ENCODE data around the gene MERTK.
"Not testable (repeated sequence)": the region's sequence is repeated elsewhere in the genome, so short reads cannot be mapped to it uniquely, and the experiment has no call there.

MERTK gene

GRCh38 chr2:111898703-111899514 lies 502 bp downstream of the MERTK start:
- no peaks in the 10 kb centered on the region for H3K9me3 ChIP-seq (ENCODE audit: control insufficient read depth, insufficient read depth, low read length)
- H3K27me3 ChIP-seq (ENCODE audit: control insufficient read depth, insufficient read depth, low read length) = peaks cover 33% of the 10 kb centered on the region
- H3K4me3 ChIP-seq (ENCODE audit: low read depth, low read length) = peak overlapping the region; percentile 87
- H3K4me1 ChIP-seq (ENCODE audit: control insufficient read depth, insufficient read depth, low read length) = peaks cover 18% of the 10 kb centered on the region
- H3K9ac ChIP-seq (ENCODE audit: low read depth, low read length) = no peak overlapping the region
- H3K36me3 ChIP-seq (ENCODE audit: control insufficient read depth, insufficient read depth, low read length) = no peaks in the 10 kb centered on the region
- peak overlapping the region; percentile 73 for H3K27ac ChIP-seq (ENCODE audit: low read depth, low read length)

GRCh38 chr2:111900859-111901258 lies 2.5 kb downstream of the MERTK start:
- peaks cover 33% of the 10 kb centered on the region for H3K27me3 ChIP-seq (ENCODE audit: control insufficient read depth, insufficient read depth, low read length)
- no peak overlapping the region for H3K27ac ChIP-seq (ENCODE audit: low read depth, low read length)
- no peaks in the 10 kb centered on the region for H3K36me3 ChIP-seq (ENCODE audit: control insufficient read depth, insufficient read depth, low read length)
- peaks cover 26% of the 10 kb centered on the region for H3K4me1 ChIP-seq (ENCODE audit: control insufficient read depth, insufficient read depth, low read length)
- H3K9ac ChIP-seq (ENCODE audit: low read depth, low read length) = no peak overlapping the region
- no peak overlapping the region for H3K4me3 ChIP-seq (ENCODE audit: low read depth, low read length)
- no peaks in the 10 kb centered on the region for H3K9me3 ChIP-seq (ENCODE audit: control insufficient read depth, insufficient read depth, low read length)

- Histone ChIP-seq H3K36me3 (ENCODE audit: control insufficient read depth, insufficient read depth, low read length) (no peaks in the 10 kb centered on the region), H3K4me3 (ENCODE audit: low read depth, low read length) (no peak overlapping the region), H3K27me3 (ENCODE audit: control insufficient read depth, insufficient read depth, low read length) (peaks cover 18% of the 10 kb centered on the region), H3K27ac (ENCODE audit: low read depth, low read length) (no peak overlapping the region), H3K9me3 (ENCODE audit: control insufficient read depth, insufficient read depth, low read length) (no peaks in the 10 kb centered on the region), H3K4me1 (ENCODE audit: control insufficient read depth, insufficient read depth, low read length) (peaks cover 33% of the 10 kb centered on the region), H3K9ac (ENCODE audit: low read depth, low read length) (no peak overlapping the region)
Measured at GRCh38 chr2:111903516-111903915, 5.1 kb downstream of the MERTK start.

GRCh38 chr2:111903930-111904439 lies 5.6 kb downstream of the MERTK start:
- Histone ChIP-seq H3K9ac (ENCODE audit: low read depth, low read length) (no peak overlapping the region), H3K27me3 (ENCODE audit: control insufficient read depth, insufficient read depth, low read length) (peaks cover 18% of the 10 kb centered on the region), H3K9me3 (ENCODE audit: control insufficient read depth, insufficient read depth, low read length) (no peaks in the 10 kb centered on the region), H3K4me1 (ENCODE audit: control insufficient read depth, insufficient read depth, low read length) (peaks cover 33% of the 10 kb centered on the region), H3K36me3 (ENCODE audit: control insufficient read depth, insufficient read depth, low read length) (no peaks in the 10 kb centered on the region), H3K4me3 (ENCODE audit: low read depth, low read length) (no peak overlapping the region), H3K27ac (ENCODE audit: low read depth, low read length) (no peak overlapping the region)

GRCh38 chr2:111904726-111905474 lies 6.5 kb downstream of the MERTK start:
- Histone ChIP-seq H3K27me3 (ENCODE audit: control insufficient read depth, insufficient read depth, low read length) (peaks cover 13% of the 10 kb centered on the region), H3K9me3 (ENCODE audit: control insufficient read depth, insufficient read depth, low read length) (no peaks in the 10 kb centered on the region), H3K4me1 (ENCODE audit: control insufficient read depth, insufficient read depth, low read length) (peaks cover 30% of the 10 kb centered on the region), H3K36me3 (ENCODE audit: control insufficient read depth, insufficient read depth, low read length) (no peaks in the 10 kb centered on the region), H3K4me3 (ENCODE audit: low read depth, low read length) (no peak overlapping the region), H3K9ac (ENCODE audit: low read depth, low read length) (no peak overlapping the region), H3K27ac (ENCODE audit: low read depth, low read length) (no peak overlapping the region)

GRCh38 chr2:111905475-111905869 lies 7.1 kb downstream of the MERTK start:
- H3K27ac ChIP-seq (ENCODE audit: low read depth, low read length) = peak overlapping the region; percentile 41
- not testable (repeated sequence) for H3K36me3 ChIP-seq (ENCODE audit: control insufficient read depth, insufficient read depth, low read length); H3K4me3 ChIP-seq (ENCODE audit: low read depth, low read length); H3K27me3 ChIP-seq (ENCODE audit: control insufficient read depth, insufficient read depth, low read length); H3K9ac ChIP-seq (ENCODE audit: low read depth, low read length); H3K9me3 ChIP-seq (ENCODE audit: control insufficient read depth, insufficient read depth, low read length)
- peaks cover 28% of the 10 kb centered on the region for H3K4me1 ChIP-seq (ENCODE audit: control insufficient read depth, insufficient read depth, low read length)

GRCh38 chr2:111905990-111906735 lies 7.8 kb downstream of the MERTK start:
- H3K36me3 ChIP-seq (ENCODE audit: control insufficient read depth, insufficient read depth, low read length) = no peaks in the 10 kb centered on the region
- peaks cover 28% of the 10 kb centered on the region for H3K4me1 ChIP-seq (ENCODE audit: control insufficient read depth, insufficient read depth, low read length)
- H3K9me3 ChIP-seq (ENCODE audit: control insufficient read depth, insufficient read depth, low read length) = no peaks in the 10 kb centered on the region
- H3K27me3 ChIP-seq (ENCODE audit: control insufficient read depth, insufficient read depth, low read length) = peaks cover 2% of the 10 kb centered on the region; the same call in 1 of the 2 replicates
- H3K27ac ChIP-seq (ENCODE audit: low read depth, low read length) = peak overlapping the region; percentile 41
- no peak overlapping the region for H3K9ac ChIP-seq (ENCODE audit: low read depth, low read length)
- no peak overlapping the region for H3K4me3 ChIP-seq (ENCODE audit: low read depth, low read length)

GRCh38 chr2:111908578-111908977 lies 10.2 kb downstream of the MERTK start:
- Histone ChIP-seq H3K27ac (ENCODE audit: low read depth, low read length) (no peak overlapping the region), H3K36me3 (ENCODE audit: control insufficient read depth, insufficient read depth, low read length) (no peaks in the 10 kb centered on the region), H3K9ac (ENCODE audit: low read depth, low read length) (no peak overlapping the region), H3K9me3 (ENCODE audit: control insufficient read depth, insufficient read depth, low read length) (no peaks in the 10 kb centered on the region), H3K27me3 (ENCODE audit: control insufficient read depth, insufficient read depth, low read length) (no peaks in the 10 kb centered on the region), H3K4me1 (ENCODE audit: control insufficient read depth, insufficient read depth, low read length) (peaks cover 21% of the 10 kb centered on the region), H3K4me3 (ENCODE audit: low read depth, low read length) (no peak overlapping the region)

GRCh38 chr2:111909079-111909478 lies 10.7 kb downstream of the MERTK start:
- Histone ChIP-seq H3K4me1 (ENCODE audit: control insufficient read depth, insufficient read depth, low read length) (peaks cover 17% of the 10 kb centered on the region), H3K9me3 (ENCODE audit: control insufficient read depth, insufficient read depth, low read length) (no peaks in the 10 kb centered on the region), H3K27me3 (ENCODE audit: control insufficient read depth, insufficient read depth, low read length) (no peaks in the 10 kb centered on the region), H3K4me3 (ENCODE audit: low read depth, low read length) (no peak overlapping the region), H3K9ac (ENCODE audit: low read depth, low read length) (no peak overlapping the region), H3K27ac (ENCODE audit: low read depth, low read length) (peak overlapping the region; percentile 28), H3K36me3 (ENCODE audit: control insufficient read depth, insufficient read depth, low read length) (no peaks in the 10 kb centered on the region)

GRCh38 chr2:111909997-111910396 lies 11.6 kb downstream of the MERTK start:
- H3K4me1 ChIP-seq (ENCODE audit: control insufficient read depth, insufficient read depth, low read length) = peaks cover 13% of the 10 kb centered on the region
- not testable (repeated sequence) for H3K27me3 ChIP-seq (ENCODE audit: control insufficient read depth, insufficient read depth, low read length); H3K9me3 ChIP-seq (ENCODE audit: control insufficient read depth, insufficient read depth, low read length); H3K9ac ChIP-seq (ENCODE audit: low read depth, low read length); H3K36me3 ChIP-seq (ENCODE audit: control insufficient read depth, insufficient read depth, low read length); H3K4me3 ChIP-seq (ENCODE audit: low read depth, low read length); H3K27ac ChIP-seq (ENCODE audit: low read depth, low read length)
